Esophagus muscularis mucosa (tissue), 4 donors: ENCODE data around the gene SLC28A2. TPM values are rescaled to one million over a fixed set of nuclear protein-coding genes. Genes with fewer than 3 reads are reported as not detected.

Source experiments
- DNase-seq: peaks from one replicate; pipeline ENCODE4 v3.0.0-alpha.2; 2017; ENCODE audit errors: extremely low spot score
- H3K27ac ChIP-seq, 4 donors: fragments of 200-600 bp; sonication (generic); replicated peaks in 1 of 4; 1 replicate in 3 of 4; 2 replicates in 1 of 4; pipeline ENCODE4 v1.5.1; 2016 to 2019; ENCODE audit warnings: mild to moderate bottlenecking in 1 of 4
- H3K27me3 ChIP-seq, 4 donors: fragments of 200-600 bp; sonication (generic); one replicate each; pipeline versions ENCODE4 v1.5.1 to v1.6.0; 2016 to 2019
- H3K36me3 ChIP-seq, 4 donors: fragments of 200-600 bp; sonication (generic); one replicate each; pipeline ENCODE4 v1.5.1; 2016 to 2019
- H3K4me1 ChIP-seq, 4 donors: fragments of 200-600 bp; sonication (generic); one replicate each; pipeline ENCODE4 v1.5.1; 2016 to 2019
- H3K4me3 ChIP-seq, 4 donors: fragments of 200-600 bp; sonication (generic); 1 replicate in 2 of 4; 2 replicates in 2 of 4; pipeline ENCODE4 v1.5.1; 2016 to 2019; ENCODE audit warnings: mild to moderate bottlenecking in 4 of 4, moderate library complexity in 1 of 4
- H3K9me3 ChIP-seq, 4 donors: fragments of 200-600 bp; sonication (generic); 1 replicate in 3 of 4; 2 replicates in 1 of 4; pipeline ENCODE4 v1.5.1; 2016 to 2019
- CTCF ChIP-seq, 3 experiments: fragments of 200-600 bp in 2 of 3; fragments of 450-650 bp in 1 of 3; sonication (generic) in 2 of 3; IDR thresholded peaks; one replicate each; pipeline ENCODE4 v1.5.1; 2017 to 2019; ENCODE audit warnings: antibody characterized with exemption in 3 of 3, mild to moderate bottlenecking in 2 of 3, moderate library complexity in 1 of 3
- EP300 ChIP-seq: sonication (generic); formaldehyde crosslinking; IDR thresholded peaks from one replicate; pipeline ENCODE4 v1.6.1; 2017; ENCODE audit warnings: antibody characterized with exemption
- POLR2A ChIP-seq: fragments of 450-650 bp; IDR thresholded peaks from one replicate; pipeline ENCODE4 v1.6.1; 2017; ENCODE audit warnings: antibody characterized with exemption, moderate library complexity, mild to moderate bottlenecking, low read depth
- POLR2AphosphoS5 ChIP-seq, 2 donors: sonication (generic); formaldehyde crosslinking; IDR thresholded peaks; one replicate each; pipeline ENCODE4 v1.6.1; 2017; ENCODE audit warnings: antibody characterized with exemption in 2 of 2
- WGBS: methylation state at CpG from one replicate; pipeline ENCODE4 v1.1.5; 2018; 5-methylcytosine and 5-hydroxymethylcytosine counted together
- intact Hi-C: fragments of 100-400 bp; cut with DNase I; formaldehyde crosslinking; loops from one replicate; pipeline ENCODE4 v1.15.1; 2023
- total RNA-seq, 4 donors: library from RNA; depleted of rRNA; stranded (reverse); fragments of >200 nt; gene quantifications; one replicate each; pipeline versions ENCODE4 v1.1.0 to v1.2.1, GENCODE V29; 2016

SLC28A2 gene
- total RNA-seq, 4 donors from 2014 or later = not detected

DNA sequence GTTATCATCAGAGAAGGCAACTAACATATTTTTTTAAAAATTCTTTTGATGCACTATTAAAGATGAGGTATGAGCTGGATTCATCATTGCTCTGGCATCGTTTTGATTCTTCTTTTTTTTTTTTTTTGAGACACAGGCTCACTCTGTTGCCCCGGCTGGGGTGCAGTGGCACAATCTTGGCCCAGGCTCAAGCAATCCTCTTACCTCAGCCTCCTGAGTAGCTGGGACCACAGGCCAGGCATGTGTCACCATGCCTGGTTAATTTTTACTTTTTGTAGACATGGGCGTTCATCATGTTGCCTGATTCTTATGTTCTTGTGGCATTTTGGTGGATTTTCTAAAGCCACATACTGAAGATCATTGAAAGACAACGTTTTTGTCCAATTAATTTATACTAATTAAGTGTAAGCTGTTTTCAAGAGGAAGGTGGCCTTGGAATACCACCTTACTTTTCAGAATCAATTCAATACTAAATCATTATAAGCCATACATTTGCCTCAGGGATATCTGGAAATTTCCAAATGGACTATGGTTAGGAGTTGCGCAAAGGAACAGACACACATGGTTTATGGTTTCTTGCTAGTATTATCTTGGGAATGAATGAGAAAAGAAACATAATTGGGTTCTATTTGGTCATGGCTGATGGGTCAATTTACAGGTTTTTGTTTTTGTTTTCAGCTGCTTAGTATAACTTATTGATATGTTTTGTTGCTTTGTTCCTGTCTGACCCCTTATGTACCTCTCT lies 22.8 kb downstream of the SLC28A2 start:
- DNase-seq = no peak
- Histone ChIP-seq H3K4me3 (no peak overlapping the region), H3K27me3 (no peaks in the 10 kb centered on the region), H3K9me3 (no peaks in the 10 kb centered on the region), H3K27ac (no peak overlapping the region), H3K36me3 (no peaks in the 10 kb centered on the region), H3K4me1 (peaks cover 8 to 11% (median 9%) of the 10 kb centered on the region in 4 donors)
- intact Hi-C loops = no loop called here
- TF ChIP-seq POLR2A (no peak), POLR2AphosphoS5 (IDR thresholded peaks at IDR 0.05) (no peak), EP300 (no peak), CTCF (IDR thresholded peaks at IDR 0.05) (no peak)
- WGBS = 73% methylated on average over 5 of the region's 5 CpGs

GRCh38 chr15:45276831-45277230 lies 24.8 kb downstream of the SLC28A2 start:
- H3K36me3 ChIP-seq = peaks cover 0 to 3% (median 0%) of the 10 kb centered on the region in 4 donors
- 3% methylated on average over 2 of the region's 2 CpGs for WGBS
- no peaks in the 10 kb centered on the region for H3K27me3 ChIP-seq
- H3K4me3 ChIP-seq = no peak overlapping the region
- peak overlapping the region in 1 of 4 donors; percentile 4 for H3K27ac ChIP-seq
- peaks cover 10 to 17% (median 15%) of the 10 kb centered on the region in 4 donors for H3K4me1 ChIP-seq
- peak; percentile 29 to 44 (median 41) for TF ChIP-seq CTCF (IDR thresholded peaks at IDR 0.05)
- TF ChIP-seq EP300 = no peak
- TF ChIP-seq POLR2AphosphoS5 (IDR thresholded peaks at IDR 0.05) = no peak
- no peak for DNase-seq
- H3K9me3 ChIP-seq = no peaks in the 10 kb centered on the region
- intact Hi-C loops = no loop called here

DNA sequence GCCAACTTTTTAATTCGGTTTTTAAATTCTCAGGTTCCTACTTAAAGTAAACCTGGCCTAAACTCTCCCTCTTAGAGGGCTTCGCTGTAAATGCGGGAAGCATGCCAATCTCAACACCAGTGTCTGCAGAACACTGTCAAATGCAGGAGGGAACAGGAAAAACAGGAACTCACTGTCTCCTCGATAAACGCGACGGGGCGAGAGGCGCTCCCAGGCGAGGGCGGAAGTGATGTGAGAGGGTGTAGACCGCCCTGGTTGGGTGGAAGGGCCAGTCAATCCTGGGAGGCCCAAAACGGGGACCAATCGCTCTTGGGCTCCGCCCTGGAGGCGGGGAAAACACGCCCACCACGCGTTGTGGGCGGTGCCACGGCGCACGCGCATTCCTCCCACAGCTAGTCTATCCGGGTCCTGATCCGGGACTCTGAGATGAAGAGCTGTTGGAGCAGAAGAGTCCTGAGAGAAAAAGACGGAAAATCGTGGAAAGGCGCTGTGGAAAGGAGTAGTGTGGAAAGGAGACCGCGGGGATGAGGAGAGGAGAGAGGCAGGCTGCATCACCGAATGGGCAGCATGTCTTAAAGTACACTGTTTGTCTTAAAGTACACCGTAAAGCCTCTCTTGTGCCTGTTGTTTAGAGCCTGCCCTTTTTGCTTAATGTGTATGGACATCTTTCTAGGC lies 27.1 kb downstream of the SLC28A2 start:
- peaks cover 0 to 3% (median 0%) of the 10 kb centered on the region in 4 donors for H3K36me3 ChIP-seq
- peak overlapping the region; percentile 82 to 88 (median 87) for H3K27ac ChIP-seq
- H3K4me3 ChIP-seq = peak overlapping the region; percentile 63 to 82 (median 66)
- H3K27me3 ChIP-seq = no peaks in the 10 kb centered on the region
- H3K4me1 ChIP-seq = peaks cover 10 to 17% (median 15%) of the 10 kb centered on the region in 4 donors
- 1% methylated on average over 33 of the region's 33 CpGs for WGBS
- TF ChIP-seq POLR2A (peak; percentile 63), POLR2AphosphoS5 (IDR thresholded peaks at IDR 0.05) (peak; percentile 96 to 99), EP300 (no peak), CTCF (IDR thresholded peaks at IDR 0.05) (no peak)
- peak; percentile 100 for DNase-seq
- intact Hi-C loops = loop anchor here (2.0 kb wide), 2 partner anchors 78 to 114 kb away; no protein-coding TSS in a partner anchor
- no peaks in the 10 kb centered on the region for H3K9me3 ChIP-seq

DNA sequence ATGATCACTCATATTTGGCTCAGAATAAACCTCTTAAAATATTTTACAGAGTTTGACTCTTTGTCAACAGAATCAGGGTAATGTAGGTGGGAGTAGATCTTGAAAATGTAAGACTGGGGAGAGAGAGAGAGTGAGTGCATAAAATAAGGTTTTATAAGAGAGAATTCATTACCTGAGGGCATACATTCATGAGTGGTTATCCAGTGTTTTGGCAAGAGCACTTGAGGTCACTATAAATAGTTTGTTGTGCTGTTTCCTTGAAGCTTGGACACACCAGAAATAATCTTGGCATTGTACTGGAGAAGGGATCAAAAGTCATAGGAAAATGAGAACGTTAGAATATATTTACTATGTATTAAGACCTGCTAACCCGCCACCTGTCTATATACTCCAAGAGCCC lies 33.4 kb downstream of the SLC28A2 start:
- Histone ChIP-seq H3K27me3 (peaks cover 0 to 7% (median 0%) of the 10 kb centered on the region in 4 donors), H3K4me1 (peaks cover 0 to 9% (median under 1%) of the 10 kb centered on the region in 4 donors), H3K36me3 (peaks cover 0 to 3% (median 0%) of the 10 kb centered on the region in 4 donors), H3K9me3 (no peaks in the 10 kb centered on the region), H3K4me3 (no peak overlapping the region), H3K27ac (no peak overlapping the region)
- DNase-seq = no peak
- TF ChIP-seq POLR2AphosphoS5 (IDR thresholded peaks at IDR 0.05) (no peak), POLR2A (no peak), CTCF (IDR thresholded peaks at IDR 0.05) (no peak), EP300 (no peak)
- 62% methylated on average over 2 of the region's 2 CpGs for WGBS
- intact Hi-C loops = loop anchor here (10.0 kb wide), 1 partner anchor 169 kb away; no protein-coding TSS in a partner anchor
